GM15510 (cell line): ENCODE results near the gene PDZD7.

Source experiments
- POLR2A ChIP-seq: IDR thresholded peaks from 3 replicates; pipeline ENCODE4 v1.6.1; 2011; ENCODE audit warnings: borderline replicate concordance; ENCODE audit not compliant: insufficient read length; ENCODE audit errors: extremely low read depth

PDZD7 gene

GRCh38 chr10:101019440-101019703 lies 11.6 kb downstream of the PDZD7 start:
- no peak for TF ChIP-seq POLR2A

GRCh38 chr10:101018600-101019439 lies 12.1 kb downstream of the PDZD7 start:
- TF ChIP-seq POLR2A, result no peak

DNA sequence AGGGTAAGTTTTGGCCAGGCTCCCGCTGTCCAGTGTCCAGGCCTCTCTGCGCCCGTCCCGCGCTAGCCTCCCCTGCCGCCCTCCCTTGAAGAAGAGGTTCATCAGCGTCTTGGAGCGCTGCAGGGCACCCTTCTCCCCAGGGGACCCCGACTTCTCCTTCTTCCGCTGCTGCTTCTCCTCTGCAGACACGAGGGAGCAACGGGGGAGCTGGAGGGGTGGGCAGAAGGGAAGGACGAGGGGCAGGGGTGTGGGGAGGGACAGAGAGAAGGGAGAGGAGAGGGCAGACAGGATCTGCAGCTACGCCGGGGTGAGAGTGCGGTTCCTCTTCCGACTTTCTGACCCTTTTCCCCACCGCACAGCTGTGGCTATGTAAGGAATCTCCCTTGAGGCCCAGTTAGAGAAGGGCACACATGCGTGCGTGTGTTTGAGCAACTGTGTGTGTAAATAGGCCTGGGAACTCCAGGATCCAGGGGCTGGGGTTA lies 12.8 kb downstream of the PDZD7 start:
- TF ChIP-seq POLR2A, result no peak

DNA sequence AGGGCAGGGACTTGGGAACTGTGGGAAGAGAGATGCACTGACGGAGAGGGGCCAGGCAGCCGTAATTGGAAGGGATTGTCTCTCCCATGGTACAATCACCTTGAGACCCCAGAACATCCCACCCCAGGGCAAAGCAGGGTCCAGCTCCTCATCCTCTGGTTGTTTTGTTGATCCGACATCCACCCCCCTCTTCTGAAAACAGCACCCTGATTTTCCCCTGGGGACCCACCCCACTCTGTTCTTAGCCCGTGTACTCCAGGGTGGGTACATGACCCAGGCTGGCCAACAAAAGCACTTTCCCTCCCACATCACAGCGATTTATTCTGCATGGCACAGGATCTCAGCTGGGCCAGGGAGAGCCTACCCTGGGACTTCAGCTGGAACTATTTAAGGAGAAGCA lies 14.1 kb downstream of the PDZD7 start:
- no peak for TF ChIP-seq POLR2A

DNA sequence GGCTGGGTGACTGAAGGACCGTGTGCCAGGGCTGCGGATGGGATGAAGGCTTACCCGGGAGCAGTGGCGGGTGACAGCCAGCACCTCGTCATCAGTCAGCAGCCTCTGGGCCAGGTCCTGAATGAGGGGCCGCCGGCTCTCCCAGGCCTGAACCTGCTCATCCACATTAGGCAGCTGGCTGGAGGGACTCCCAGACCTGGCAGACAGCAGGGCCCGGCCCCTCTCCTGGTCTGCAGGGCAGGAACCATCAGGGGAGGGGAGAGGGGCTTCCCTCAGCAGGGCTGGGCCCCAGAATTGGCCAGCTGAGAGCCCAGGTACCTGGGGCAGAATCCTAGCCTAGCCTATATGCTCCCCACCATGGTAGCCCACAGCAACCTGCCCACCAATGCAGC lies 15.4 kb downstream of the PDZD7 start:
- TF ChIP-seq POLR2A, result no peak

DNA sequence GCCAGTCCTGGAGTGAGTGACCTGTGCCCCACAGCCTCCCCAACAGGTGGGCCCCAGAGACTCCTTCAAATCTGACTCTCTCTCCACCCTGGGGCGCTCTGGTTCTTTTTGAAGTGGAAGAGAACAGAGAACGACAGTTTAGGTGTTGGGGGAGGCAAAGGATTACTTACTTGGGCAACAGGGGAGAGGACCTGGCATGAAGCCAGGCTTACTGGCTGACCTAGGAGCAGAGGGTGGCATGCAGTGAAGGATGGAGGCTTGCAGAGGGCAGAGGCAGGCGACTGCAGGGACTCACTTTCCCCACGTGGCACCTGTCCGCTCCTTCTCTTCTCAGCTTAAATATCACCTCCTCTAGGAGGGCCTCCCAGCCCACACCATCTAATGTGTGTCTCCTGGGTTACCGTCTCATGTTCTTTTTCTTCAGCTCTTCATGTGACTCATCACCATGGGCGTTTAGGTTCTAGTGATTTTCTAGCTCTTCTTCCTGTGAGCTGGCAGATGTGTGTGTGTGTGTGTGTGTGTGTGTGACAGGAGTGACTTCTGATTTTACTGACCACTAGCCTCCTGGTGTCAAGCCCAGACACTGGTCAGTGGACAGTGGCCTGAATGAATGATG lies 15.9 kb downstream of the PDZD7 start:
- TF ChIP-seq POLR2A, result no peak

GRCh38 chr10:101014230-101014884 lies 16.6 kb downstream of the PDZD7 start:
- TF ChIP-seq POLR2A, result no peak

GRCh38 chr10:101013365-101013825 lies 17.5 kb downstream of the PDZD7 start:
- no peak for TF ChIP-seq POLR2A

DNA sequence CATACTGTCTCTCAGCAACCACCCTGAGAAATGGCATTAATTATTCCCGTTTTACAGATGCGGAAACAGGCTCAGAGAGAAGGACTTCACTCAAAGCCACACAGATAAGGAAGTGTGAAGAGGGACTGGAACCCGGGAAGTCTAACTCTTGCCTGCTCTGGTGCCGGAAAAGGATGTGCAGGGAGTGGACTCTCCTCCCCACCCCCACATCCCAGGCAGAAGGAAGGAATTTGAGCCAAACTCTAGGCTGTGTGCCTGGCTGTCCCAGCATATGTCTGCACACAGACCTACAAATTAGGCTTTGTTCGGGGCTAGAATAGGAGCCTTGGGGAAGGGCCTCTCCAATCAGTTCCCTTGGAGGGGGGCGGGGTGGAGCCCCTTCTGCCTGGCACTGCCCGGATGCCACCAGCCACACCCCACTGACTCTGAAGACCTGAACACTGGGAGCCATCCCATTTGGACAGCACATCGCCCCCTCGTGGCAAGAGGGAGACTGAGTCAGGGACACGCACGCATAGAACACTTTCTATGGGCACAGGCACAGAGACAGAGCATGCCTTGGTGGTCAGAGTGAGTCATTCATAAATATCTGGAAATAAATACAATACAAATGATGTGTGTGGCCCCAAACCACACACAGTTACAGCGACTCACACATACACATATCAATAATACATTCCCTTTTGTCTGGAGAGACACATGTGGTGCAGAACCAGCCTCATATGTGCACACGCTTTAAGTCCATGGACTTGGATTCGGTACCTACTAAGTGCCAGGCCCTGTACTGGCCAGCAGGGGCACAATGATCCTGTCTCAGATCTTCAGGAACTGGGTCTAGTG lies 18.2 kb downstream of the PDZD7 start:
- no peak for TF ChIP-seq POLR2A

GRCh38 chr10:101011517-101012423 lies 19.2 kb downstream of the PDZD7 start:
- no peak for TF ChIP-seq POLR2A

DNA sequence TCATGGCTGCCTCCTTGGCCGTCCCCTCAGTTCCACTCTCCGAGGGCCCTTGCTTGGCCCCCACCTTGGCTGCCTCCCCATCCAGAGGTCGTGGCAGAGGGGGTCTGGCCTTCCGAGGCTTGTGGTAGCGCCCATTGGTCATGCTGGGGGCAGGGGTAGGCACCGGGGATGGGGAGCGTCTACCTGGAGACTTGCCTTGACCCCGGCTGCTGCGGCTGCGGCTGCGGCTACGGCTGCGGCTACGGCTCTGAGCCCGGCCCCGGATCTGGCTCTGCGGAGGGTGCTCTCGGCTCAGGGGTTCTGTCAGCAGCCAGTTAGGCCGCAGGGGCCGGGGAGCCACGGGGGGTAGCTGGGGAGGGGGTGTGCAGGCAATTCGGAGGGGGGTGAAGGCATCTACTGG lies 20.6 kb downstream of the PDZD7 start:
- no peak for TF ChIP-seq POLR2A

- TF ChIP-seq POLR2A, result no peak
Observed at GRCh38 chr10:101008823-101009423, 22.0 kb downstream of the PDZD7 start.
